ENCODE measurements around the gene PTPRJ.

GRCh38 chr11:48074425-48075181 lies 94.2 kb downstream of the PTPRJ start:
- TF ChIP-seq CTCF (IDR thresholded peaks at IDR 0.05) (no peak), POLR2AphosphoS5 (IDR thresholded peaks at IDR 0.05) (no peak), EP300 (IDR thresholded peaks at IDR 0.05) (no peak)

Data from sigmoid colon (tissue), 4 donors.